Type B pancreatic cell (in vitro differentiated cells): ENCODE measurements around the gene CYB561D2. TPM values are rescaled to one million over a fixed set of nuclear protein-coding genes. Genes with fewer than 3 reads are reported as not detected.

ENCODE experiments used
- DNase-seq: peaks from one replicate; pipeline ENCODE4 v3.0.0; 2021; ENCODE audit warnings: mixed read lengths; ENCODE audit not compliant: unreplicated experiment; ENCODE audit errors: extremely low spot score
- H3K27ac Mint-ChIP-seq: 2 replicates; pipeline ENCODE4 v1.8.0; 2021; ENCODE audit warnings: mild to moderate bottlenecking, mixed read lengths
- H3K27me3 Mint-ChIP-seq: 2 replicates; pipeline ENCODE4 v1.8.0; 2021; ENCODE audit warnings: mixed read lengths
- H3K36me3 Mint-ChIP-seq: 2 replicates; pipeline ENCODE4 v1.8.0; 2021; ENCODE audit warnings: mixed read lengths
- H3K4me1 Mint-ChIP-seq: one replicate; pipeline ENCODE4 v1.8.0; 2021; ENCODE audit warnings: mixed read lengths; ENCODE audit not compliant: unreplicated experiment
- H3K4me3 Mint-ChIP-seq: 2 replicates; pipeline ENCODE4 v1.8.0; 2021; ENCODE audit warnings: mild to moderate bottlenecking, mixed read lengths
- H3K9me3 Mint-ChIP-seq: 2 replicates; pipeline ENCODE4 v1.8.0; 2021; ENCODE audit warnings: mixed read lengths
- total RNA-seq: library from RNA; stranded (reverse); gene quantifications from 2 replicates; pipeline ENCODE4 v1.2.1, GENCODE V29; 2021; ENCODE audit warnings: low replicate concordance
- TF ChIP-seq, protein P1 (sequence below): fragments of 200-600 bp; sonication (generic); conservative IDR thresholded peaks from 2 replicates; pipeline ENCODE4 v1.5.0; 2021; ENCODE audit warnings: antibody characterized with exemption, mild to moderate bottlenecking

CYB561D2 gene
- total RNA-seq, 1 donor from 2014 or later, result 10.1 TPM

DNA sequence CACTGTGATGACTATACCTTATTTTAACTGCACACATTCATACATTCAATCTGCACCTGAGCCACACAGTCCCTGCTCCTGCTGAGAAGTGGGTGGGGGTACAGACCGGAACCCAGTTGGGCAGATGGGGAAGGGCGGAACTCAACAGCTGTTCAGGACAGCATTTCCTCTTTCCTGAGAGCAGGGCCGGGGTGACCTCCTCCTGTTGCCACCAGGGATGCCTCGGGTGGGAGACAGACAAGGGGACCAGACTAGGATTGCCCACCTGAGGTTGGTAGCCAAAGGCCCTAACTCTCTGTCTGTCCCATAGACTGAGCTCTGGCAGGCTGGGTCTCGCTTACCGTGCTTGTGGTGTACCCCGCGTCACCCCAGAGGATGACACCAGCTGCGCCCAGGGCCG is 32.0 kb upstream of the CYB561D2 start:
- peaks cover 21% of the 10 kb centered on the region for H3K36me3 Mint-ChIP-seq
- TF ChIP-seq, protein P1, sequence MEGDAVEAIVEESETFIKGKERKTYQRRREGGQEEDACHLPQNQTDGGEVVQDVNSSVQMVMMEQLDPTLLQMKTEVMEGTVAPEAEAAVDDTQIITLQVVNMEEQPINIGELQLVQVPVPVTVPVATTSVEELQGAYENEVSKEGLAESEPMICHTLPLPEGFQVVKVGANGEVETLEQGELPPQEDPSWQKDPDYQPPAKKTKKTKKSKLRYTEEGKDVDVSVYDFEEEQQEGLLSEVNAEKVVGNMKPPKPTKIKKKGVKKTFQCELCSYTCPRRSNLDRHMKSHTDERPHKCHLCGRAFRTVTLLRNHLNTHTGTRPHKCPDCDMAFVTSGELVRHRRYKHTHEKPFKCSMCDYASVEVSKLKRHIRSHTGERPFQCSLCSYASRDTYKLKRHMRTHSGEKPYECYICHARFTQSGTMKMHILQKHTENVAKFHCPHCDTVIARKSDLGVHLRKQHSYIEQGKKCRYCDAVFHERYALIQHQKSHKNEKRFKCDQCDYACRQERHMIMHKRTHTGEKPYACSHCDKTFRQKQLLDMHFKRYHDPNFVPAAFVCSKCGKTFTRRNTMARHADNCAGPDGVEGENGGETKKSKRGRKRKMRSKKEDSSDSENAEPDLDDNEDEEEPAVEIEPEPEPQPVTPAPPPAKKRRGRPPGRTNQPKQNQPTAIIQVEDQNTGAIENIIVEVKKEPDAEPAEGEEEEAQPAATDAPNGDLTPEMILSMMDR, result no peak
- no peaks in the 10 kb centered on the region for H3K27me3 Mint-ChIP-seq
- H3K27ac Mint-ChIP-seq, result peak overlapping the region; percentile 98
- no peak for DNase-seq
- no peaks in the 10 kb centered on the region for H3K9me3 Mint-ChIP-seq
- H3K4me1 Mint-ChIP-seq, result peaks cover 32% of the 10 kb centered on the region
- H3K4me3 Mint-ChIP-seq, result peak overlapping the region; percentile 77

DNA sequence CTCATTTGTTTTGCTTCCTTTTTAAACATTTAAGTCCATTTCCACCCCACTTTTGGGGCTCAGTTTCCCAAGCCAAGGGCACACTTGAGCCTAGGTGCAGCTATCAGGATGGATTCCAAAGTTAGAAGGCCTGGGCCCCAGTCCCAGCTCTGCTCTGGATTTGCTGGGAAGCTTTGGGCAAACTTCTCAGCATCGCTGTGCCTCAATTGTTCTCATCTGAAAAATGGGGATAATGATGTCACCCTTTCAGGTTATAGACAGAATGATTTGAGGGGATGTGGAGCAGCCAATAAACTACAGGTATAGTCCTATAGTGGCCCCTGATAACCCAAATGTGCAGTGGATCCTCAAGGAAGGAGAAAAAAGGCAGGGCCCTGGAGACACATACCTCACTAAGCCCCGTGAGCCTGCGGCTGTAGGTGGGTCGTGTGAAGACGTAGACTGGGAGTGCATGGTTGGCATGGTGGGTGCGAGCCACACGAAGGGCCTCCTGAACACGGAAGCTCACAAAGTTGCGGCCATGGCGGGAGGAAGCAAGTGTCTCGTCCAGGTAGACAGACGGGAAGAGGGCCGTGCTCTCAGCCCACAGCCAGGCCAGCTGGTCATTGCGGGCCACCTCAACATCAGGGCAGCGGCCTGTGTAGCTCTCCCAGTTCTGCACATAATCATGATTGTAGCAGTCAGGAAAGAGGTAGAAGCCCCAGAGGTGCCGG is 31.3 kb upstream of the CYB561D2 start:
- Mint-ChIP-seq H3K27ac (peak overlapping the region; percentile 98), H3K4me1 (peaks cover 32% of the 10 kb centered on the region), H3K36me3 (peaks cover 15% of the 10 kb centered on the region), H3K4me3 (peak overlapping the region; percentile 95), H3K27me3 (no peaks in the 10 kb centered on the region), H3K9me3 (no peaks in the 10 kb centered on the region)
- TF ChIP-seq, protein P1, result no peak
- no peak for DNase-seq

DNA sequence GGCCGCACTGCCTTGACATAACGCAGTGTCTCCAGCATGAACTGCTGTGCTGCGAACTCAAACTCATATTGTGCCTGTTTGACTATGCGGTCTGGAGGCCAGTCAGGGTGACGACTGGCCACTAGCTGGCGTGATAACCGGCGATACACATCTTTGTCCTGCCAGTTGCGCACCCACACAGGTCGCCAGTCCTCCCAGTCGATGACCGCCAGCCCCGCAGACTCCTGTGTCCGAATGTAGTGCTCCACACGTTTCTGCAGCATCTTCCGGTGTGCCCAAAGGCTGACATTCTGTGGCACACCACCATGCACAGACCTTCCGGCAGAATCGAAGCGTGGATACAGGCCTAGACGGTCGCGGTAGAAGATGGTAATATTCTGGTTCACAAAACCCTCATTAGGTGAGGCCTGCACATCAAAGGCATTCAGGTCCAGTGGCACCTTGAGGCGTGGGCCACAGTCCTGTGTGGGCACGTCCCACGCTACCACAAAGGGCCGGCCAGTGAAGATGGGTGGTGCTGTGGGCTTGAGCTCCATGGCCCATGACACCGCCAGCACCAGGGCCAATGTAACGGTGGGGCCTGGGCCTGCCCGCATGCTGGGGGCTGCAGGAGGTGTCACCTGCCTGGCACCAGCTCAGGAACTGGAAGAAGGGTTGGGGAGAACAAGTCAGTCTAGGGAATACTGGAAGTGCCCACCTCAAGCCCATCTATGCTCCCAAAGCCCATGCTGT is 30.6 kb upstream of the CYB561D2 start:
- no peak for DNase-seq

DNA sequence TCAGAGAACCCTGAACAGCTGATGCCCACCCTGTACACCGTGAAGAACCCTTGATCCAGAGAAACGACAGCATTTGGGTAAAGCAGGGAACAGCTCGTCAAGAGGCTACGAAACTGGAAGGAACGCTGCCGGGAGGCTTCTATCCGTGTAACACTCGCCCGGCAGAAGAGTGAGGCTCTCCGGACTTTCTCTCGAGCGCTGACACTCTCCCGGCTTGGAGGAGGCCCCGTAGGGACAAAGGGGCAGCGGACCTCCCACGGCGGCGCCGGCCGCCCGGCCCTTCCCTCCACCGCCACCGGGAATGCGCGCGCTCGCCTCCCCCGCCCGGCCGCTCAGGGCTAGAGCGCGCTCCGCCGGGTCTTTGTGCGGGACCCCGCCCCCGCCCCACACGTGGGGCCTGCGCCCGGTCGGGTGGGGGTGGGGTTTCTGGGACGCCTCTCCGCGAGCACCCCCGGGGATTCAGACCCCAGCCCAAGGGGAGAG is 29.8 kb upstream of the CYB561D2 start:
- no peaks in the 10 kb centered on the region for H3K27me3 Mint-ChIP-seq
- H3K27ac Mint-ChIP-seq, result peak overlapping the region; percentile 98
- DNase-seq, result peak; percentile 88
- peaks cover 36% of the 10 kb centered on the region for H3K4me1 Mint-ChIP-seq
- H3K36me3 Mint-ChIP-seq, result peaks cover 15% of the 10 kb centered on the region
- peak overlapping the region; percentile 95 for H3K4me3 Mint-ChIP-seq
- TF ChIP-seq, protein P1, result no peak
- no peaks in the 10 kb centered on the region for H3K9me3 Mint-ChIP-seq

More for the DNA sequence above, 30.6 kb upstream of the CYB561D2 start:
- Mint-ChIP-seq H3K9me3 (no peaks in the 10 kb centered on the region), H3K4me3 (peak overlapping the region; percentile 95), H3K27me3 (no peaks in the 10 kb centered on the region), H3K4me1 (peaks cover 38% of the 10 kb centered on the region), H3K36me3 (peaks cover 18% of the 10 kb centered on the region), H3K27ac (peak overlapping the region; percentile 98)
- TF ChIP-seq, protein P1, result no peak

DNA sequence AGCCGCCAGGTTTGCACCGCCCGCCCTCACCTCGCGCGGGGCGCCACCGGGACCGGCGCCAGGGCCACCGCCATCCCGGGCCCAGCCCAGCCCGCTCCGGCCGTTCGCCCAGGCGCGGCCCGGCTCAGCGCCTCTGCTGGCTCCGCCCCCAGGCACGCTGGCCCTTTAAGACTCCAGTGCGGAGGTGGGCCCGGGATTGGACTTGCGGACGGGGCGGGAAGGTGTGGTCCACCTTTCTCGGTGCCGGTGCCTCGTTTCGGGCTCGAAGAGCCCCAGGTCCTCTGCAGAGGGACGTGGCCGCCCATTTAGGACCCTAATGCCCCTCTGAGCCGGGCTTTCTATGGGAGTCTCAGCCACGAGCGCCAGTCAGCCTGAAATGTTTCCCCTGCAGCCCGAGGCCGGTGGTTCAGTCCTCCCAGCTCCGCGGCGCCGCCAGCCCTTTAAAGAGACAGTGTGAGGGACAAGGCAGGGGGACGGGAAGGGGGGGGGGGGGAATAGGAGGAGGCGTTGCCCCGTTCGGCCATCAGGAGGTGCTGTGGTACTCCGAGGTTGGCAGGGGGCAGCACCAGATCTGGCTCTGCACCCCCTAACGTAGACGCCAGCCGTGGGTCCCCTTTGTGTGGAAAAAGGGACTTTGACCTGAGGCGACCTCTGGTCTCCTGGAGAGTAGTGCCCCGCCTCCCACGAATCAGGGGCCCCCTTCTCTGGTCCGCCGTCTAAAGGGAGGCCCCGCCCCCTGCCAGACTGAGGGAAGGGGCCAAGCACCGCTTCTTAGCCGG is 29.1 kb upstream of the CYB561D2 start:
- H3K4me1 Mint-ChIP-seq, result peaks cover 32% of the 10 kb centered on the region
- no peaks in the 10 kb centered on the region for H3K27me3 Mint-ChIP-seq
- peaks cover 10% of the 10 kb centered on the region for H3K36me3 Mint-ChIP-seq
- DNase-seq, result peak; percentile 92
- H3K27ac Mint-ChIP-seq, result peak overlapping the region; percentile 95
- H3K4me3 Mint-ChIP-seq, result peak overlapping the region; percentile 89
- H3K9me3 Mint-ChIP-seq, result no peaks in the 10 kb centered on the region
- TF ChIP-seq, protein P1, result peak; percentile 79
